Activated gamma-delta T cell treated with Interleukin-2 at 50 U/mL for 16 hours (primary cell): ENCODE results near the gene TSEN15.
"Not testable (repeated sequence)": the region's sequence is repeated elsewhere in the genome, so short reads cannot be mapped to it uniquely, and the experiment has no call there.

Source experiments
- DNase-seq: peaks from one replicate; pipeline ENCODE4 v3.0.0-alpha.2; 2020

TSEN15 gene

DNA sequence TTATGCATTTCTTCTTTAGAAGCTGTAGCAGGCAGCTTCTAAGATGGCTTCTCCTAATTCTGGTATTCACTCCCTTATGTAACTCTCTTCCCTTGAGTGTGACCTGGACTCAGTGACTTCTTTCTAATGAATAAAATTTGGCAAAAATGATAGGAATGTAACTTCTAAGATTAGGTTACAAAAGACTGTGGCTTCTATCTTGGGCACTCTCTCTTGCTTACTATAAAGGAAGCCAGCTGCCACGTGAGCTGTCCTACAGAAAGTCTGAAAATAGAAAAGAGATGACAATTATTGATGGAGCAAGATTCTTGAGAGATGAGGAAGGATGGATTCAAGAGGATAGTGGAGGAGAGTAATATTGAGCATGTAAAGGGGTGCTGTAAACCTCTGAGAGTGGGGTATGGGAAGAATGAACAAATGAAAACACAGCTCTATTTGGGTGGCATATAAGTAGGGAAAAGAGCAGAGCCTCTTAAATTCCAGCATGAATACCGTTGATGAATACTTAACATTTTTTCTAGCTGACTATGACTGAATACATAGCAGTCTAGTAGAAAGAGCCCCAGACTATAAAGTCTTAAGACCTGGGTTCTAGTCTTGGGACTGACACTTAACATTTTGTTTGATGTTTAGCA is 5.5 kb downstream of the TSEN15 start:
- no peak for DNase-seq

DNA sequence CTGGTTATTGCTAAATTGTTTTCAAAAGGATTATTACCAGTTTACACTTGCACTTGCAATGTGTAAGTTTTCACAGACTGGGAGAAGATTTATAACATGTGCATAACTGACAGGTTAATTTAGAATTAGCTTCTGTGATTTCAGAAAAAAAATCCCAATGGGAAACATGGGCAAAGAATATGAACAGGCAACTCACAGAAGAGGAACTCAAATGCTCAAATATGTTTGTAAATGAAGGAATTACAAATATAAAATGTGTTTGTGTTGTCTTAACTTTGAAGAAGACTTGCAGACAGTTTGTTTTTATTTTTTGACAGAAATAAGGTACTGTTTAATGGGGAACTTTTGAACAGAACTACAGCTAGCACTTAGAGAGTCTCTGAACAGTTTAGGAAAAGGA is 8.4 kb downstream of the TSEN15 start:
- no peak for DNase-seq

DNA sequence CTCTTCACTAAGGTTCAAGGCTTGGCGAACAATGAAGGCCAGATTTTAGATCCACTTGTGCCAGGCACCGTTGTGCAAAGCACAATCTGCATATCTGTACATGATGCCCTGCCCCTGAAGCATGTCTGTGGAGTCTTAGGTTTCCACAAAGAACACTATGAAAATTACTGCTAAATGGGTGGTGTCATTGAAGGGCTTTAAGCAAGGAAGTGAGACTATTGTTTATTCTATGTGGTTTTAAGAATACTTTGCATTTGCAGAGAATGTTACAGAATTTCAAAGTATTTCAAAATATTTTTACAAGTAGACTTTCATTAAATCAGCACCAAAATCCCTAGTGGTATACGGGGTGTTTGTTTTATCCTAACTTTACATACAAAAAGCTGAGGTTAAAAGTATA is 8.8 kb downstream of the TSEN15 start:
- no peak for DNase-seq

DNA sequence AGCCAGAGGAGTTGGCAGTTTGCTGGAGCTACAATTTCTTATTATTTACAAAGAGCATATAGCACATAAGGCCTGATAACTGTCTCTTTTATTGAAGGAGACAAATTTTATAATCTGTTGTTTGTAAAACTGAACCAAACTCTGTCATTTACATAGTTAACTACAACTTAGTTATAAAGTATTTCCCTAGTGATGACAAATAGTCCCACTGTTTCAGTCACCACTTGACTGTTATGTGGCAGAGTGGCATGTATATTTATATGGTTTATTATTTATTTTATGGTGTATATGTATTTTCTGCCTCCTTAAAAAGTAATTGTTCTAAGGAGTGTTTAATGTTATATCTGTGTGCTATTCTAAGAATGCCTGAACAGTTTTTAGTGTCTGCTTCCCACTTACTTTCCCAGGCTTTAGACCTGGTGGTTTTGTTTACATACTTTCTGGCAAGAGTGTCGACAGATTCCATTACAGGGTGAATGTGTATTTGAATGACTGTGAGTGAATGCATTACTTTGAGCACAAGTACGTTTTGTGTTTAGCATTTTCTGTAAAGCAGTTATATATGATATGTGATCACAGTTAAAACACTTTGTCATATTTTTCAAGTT is 10.0 kb downstream of the TSEN15 start:
- DNase-seq, result no peak

DNA sequence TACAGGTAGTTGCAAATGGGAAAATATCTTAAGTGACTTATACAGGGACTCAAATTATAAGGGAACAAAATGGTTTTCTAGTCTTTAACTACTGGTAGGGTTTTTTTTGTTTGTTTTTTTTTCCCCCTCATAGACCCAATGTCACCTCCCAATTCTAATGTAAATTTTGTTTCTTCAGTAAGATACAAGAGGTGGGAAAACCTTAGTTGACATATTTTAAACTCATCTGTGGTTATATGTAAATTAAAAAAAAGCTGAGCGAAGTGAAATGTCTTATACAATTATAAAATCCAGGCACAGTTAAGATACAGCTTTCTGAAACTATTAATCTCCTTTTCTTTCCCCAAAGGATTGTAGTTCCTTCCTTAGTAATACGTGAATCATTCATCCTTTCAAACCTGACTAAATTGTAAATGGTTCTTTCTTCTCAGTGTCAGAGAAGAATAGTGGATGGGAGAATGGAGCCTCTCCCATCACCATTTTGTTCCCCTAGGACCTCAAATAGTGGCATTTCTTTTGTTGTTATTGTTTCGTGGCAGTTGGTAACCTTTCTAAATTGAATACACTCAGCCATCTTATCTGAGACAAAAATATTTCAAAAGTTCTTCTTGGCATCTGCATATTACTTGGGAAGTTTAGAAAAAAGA is 11.2 kb downstream of the TSEN15 start:
- no peak for DNase-seq

DNA sequence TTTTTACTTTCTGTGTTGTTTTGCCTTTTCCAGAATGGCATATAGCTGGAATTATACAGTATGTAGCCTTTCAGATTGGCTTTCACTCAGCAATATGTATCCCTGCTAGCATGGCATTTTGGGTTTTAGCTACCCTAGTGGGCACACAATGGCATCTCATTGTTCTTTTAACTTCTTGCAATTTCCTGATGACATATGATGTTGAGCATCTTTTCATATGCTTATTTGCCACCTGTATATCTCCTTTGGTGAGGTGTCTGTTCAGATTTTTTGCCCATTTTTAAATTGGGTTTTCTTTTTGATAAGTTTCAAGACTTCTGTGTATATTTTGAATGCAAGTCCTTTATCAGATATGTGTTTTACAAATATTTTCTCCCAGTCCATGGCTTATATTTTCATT is 14.0 kb downstream of the TSEN15 start:
- no peak for DNase-seq

DNA sequence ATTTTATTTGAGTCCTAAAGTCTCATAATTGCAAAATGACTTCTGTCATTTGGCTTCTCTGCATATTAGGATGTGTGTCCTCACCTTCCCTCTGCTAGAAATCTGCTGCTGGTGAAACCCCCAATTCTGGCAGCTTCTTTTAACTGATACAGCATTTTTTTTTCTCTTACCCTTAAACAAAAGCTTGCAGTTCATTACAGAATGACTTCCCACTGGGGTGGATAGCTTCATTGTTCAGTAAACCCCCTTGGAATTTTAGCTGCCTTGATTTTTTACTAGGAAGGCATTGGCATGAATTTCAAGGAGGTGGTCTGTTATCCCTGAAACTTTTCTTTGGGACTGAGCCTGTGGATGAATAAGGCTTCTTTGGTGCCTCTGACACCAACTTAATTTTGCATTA is 16.8 kb downstream of the TSEN15 start:
- DNase-seq, result no peak

DNA sequence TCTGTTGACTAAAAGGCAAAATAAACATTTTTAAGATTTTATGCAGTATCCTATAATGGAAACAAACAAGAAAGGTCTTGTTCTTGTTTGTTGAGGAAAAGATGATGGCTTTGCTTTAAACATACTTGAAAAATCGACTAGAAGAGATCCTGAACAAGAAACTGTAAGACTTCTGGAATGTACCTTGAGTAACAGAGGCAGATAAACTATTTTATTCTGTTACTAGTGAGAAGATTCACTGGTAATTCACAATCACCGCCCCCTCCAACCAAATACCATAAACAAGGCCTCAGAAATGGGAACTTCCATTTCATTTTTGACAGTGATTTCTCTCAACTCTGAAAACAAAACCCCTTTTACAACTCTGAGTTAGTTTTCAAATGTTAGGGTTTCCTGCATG is 18.1 kb downstream of the TSEN15 start:
- no peak for DNase-seq

DNA sequence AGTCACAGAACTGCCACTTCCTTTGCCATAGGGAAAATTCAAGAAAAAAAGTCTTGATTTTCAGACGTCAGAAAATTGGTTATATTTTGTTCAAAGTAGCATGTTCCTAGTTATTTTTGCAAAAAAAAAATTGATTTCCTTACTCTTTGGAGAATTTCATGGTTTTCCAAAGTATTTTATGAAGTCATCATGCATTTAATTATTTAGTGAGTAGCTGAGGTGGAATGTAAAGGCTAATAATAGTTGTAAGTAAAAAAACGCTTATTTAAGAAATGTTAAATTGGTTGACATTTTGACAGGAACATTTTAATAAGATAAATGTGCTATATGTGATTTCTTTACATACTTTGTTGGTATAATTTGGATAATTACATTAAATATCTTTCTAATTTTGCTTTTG is 20.8 kb downstream of the TSEN15 start:
- DNase-seq, result no peak

DNA sequence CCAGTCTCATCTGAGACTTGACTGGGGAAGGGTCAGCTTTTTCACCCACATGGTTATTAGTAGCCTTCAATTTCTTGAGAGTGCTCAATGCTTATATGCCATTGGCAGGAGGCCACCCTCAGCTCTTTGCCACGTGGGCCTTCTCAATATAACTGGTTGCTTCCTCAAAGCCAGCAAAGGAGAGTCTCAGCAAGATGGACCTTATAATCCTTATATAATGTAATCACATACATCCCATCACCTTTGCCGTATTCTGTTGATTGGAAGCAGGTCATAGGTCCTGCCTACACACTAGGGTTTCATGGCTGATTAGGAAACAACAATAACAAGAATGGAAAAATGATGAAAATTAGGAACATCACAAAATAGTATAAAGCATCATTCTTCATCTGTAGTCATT is 22.9 kb downstream of the TSEN15 start:
- no peak for DNase-seq

DNA sequence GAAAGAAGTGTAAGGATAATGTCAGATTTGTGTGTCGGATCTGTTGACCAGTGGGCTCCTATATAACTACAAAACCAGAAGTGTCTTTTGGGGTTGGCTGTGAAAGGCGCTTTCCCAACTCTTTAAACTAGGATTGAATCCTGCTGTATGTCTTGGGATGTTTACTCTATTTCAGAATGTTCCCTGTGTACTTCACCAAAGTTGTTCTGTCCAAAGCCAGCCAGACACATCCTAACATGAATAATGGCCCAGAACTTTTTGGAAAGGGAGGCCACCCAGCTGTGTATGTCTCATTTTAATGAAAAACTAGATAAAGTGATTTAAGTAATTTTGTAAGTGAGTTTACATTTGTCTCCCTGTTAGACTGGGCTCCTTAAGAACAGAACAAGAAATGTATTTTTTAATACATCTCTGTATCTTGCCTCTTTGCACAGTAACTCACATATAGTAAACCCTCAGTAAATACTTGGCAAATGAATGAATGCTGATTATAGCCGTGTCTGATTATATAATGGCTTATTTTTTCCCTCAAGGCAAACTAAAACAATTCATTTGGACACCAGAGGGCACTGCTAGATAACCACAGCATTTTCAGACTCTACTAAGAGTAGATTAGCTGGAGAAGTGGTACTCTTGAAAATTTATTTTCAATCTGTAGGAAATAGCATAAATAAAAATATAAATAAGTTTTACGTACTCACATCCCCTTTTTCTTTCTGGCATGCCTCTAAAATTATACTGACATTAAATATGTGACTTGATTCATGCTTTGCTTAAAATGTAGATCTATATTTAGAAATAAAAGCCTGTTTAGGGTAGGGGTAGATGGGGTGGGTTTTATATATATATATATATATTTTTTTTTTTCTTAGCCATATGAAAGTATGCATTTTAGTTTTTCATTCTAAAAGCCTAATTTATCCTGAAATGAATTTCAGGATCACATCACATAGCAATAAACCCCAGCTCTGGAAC is 23.8 kb downstream of the TSEN15 start:
- DNase-seq, result no peak

DNA sequence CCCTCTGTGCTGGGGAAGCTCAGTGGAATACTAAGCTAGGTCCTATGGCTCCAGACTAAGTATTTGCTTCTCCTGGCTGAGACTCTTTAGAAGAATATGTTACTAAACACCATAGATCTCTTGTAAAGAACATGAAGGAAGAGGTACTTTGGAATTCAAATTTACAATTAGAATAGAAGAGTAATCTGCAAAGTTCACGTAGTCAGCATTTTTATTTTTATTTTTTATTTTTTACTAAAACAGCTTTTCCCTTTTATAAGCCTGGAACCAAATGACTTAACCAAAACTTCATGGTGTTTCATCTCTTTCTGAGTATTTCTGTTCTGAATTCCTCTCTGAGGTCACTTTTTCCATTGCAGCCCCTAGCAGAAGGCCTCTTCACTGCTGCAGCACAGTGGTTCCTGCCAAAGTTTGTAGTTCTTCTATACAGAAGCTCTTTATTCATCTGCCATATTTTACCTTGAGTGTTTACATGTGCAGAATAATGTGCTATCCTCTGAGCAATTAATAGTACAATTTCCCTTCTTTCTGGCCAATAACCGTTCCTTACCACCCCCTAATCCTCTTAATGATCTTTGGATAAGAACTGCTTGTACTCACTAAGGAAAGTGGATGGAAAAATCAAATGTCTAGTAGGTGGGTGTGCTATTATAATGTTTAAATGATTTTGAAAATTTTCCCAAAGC is 27.2 kb downstream of the TSEN15 start:
- DNase-seq, result no peak

DNA sequence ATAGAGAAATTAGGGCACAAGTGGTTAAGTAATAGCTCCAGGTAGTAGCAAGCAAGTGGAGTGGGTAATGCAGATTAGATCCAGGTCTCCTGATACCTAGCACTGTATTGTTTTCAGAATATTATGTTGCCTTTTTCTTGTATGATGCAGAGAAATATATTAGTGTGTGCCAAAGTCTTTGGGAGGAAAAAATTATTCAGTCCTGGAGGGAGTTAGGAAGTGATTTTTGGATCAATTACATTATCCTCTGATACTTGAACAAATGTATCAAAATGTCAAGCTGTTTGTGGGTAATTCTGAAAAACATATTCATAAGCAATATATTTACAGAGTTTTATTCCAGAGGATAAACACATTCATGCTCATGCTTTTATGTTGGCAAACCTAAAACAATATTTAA is 28.8 kb downstream of the TSEN15 start:
- DNase-seq, result no peak

DNA sequence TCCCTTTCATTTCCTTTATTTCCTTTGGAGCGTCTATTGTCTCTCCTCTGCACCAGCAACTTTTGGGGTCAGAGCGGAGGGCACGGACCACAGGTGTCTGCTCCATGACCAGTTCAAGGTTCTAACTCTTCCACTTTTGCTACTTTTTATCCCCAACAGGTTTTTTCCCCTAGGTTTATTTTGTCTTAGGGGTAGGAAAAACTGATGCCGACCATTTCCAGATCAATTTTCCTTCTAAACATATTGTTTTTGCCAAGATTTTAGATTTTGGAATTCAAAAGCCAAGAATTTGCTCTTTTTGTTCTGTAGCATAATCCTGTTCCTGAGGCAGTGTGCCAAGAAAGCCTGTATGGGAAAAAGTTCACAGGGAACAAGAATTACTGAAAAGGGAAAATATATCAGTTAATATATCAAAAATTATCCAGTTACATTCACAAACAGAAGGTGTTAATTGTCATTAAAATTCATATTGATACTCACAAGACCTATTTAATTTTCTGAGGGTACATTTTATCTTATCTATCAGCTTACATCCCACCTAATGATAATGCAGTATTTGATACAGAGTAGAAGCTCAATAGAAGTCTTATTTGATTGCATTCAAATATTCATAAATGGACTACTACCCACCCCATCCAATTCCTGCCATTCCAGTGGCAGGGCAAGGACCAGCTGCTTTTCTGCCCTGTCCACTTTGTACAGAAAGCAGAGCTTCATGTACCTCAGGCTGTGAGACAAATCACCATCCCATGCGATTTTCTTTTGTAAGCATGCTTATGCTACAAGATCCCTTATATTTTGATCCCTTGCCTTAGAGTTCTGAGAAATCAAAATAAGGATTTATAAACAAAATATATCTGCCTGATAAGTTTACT is 31.2 kb downstream of the TSEN15 start:
- DNase-seq, result no peak

DNA sequence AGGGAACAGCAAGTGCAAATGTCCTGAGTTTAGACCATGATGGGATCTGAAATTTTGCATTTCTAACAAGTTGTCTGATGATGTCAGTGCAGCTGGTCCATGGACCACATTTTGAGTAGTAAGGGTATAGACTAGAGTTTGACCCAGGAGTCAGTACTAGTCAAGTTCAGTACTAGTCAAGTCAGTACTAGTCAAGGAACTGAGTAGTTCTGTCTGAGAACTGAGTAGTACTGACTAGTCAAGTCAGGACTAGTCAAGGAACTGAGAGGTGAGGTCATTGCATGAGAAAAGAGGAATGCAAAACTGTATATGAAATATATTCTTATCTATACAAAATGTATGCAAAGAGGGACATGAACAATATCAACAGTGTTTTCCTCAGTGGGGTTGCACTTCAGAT is 34.1 kb downstream of the TSEN15 start:
- DNase-seq, result no peak

DNA sequence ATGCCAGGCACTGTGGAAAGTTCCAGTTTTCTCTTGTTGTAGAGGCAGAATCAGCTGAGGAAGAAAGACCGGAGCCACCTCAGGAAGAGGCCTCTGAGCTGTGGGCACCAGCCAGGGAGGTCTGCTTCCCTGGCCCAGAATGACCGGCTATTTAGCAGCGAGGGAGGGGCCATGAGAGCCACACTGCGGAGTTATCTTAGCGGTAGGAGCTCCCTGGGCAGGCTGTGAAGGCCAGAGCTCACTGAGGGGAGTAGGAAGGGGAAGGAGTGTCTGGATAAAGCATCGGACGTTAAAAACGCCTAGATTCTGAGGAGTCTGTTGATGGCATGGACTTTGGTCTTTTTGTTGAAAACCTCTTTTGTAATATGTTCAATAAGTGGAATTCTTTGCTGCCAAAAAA is 36.5 kb downstream of the TSEN15 start:
- DNase-seq, result no peak

DNA sequence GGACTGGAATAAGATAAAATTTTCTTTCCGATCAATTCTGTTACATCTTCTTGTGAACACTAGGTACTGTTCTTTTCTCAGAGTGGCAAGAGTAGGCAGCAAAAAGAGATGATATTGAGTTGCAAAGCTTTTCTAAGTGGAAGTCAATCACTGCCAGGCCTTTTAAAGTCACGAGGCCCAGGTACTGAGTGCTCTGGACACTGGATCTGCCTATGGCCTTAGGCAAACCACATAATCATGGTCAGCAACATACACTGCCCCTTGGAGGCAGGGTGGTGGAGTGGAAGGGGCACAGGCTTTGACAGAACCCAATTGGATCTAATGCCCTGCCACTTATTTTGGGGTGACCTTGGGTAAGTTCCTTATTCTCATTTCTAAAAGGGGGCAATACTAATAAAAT is 41.5 kb downstream of the TSEN15 start:
- no peak for DNase-seq

DNA sequence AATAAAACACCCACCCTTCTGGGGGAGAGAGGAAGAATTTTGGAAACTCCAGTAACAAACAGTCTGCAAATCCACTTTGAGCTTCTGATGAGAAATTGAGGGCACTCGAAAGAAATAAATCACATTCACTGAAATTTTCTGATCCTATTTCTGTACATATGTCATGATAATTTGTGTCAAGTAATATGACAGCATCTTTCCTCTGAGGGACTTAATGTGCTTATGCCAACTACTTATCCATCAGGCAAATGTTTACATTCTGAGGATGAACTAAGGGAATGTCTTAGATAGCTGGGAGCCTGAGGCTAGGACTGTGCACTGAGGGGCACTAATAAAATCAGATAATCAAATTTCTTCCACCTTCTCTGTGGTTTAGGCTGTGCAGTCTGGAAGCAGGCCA is 44.5 kb downstream of the TSEN15 start:
- no peak for DNase-seq

DNA sequence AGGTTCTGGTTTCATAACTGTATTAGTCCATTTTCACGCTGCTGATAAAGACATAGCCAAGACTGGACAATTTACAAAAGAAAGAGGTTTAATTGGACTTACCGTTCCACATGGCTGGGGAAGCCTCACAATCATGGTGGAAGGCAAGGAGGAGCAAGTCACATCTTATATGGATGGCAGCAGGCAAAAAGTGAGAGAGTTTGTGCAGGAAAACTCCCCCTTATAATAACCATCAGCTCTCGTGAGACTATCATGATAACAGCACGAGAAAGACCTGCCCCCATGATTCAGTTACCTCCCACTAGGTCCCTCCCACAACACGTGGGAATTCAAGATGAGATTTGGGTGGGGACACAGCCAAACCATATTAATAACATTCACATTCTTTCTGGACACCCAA is 45.0 kb downstream of the TSEN15 start:
- DNase-seq, result not testable (repeated sequence)

DNA sequence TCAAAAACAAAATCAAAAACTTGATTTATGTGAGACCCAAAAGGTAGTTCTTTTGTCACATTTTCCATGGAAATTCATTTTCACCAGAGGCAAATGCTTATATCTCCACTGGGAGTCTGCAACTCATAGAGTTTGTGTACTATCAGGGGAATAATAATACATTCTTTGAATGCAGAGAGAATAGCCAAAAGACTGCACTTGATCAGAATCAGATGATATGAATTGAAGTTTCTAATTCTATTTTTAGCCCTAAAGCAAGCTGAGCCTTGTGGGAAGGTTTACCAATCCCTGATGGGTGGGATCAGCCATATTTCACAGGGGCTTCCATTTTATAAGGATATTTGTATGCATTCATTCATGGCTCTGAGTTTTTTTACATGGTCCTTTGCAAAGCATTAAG is 49.6 kb downstream of the TSEN15 start:
- DNase-seq, result no peak

DNA sequence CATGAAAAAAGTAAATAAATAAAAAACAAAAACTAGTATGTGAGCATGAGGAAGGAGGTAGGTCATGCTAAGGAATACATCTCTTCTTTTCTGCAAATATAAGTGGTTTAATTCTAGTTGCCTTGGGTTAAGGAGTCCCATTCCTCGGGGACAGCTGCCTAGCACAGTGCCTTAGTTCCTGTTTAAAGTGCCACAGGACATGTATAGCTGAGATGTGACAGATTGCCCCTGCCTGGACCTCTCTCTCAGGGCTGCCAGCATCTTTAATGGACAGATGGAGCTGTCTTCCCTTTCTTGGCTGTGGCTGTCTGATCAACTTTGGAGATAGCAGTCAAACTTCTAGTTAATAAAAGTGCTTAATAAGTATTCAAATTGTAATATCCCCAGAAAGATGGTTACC is 50.0 kb downstream of the TSEN15 start:
- no peak for DNase-seq
